K562 (cell line): ENCODE measurements around the gene CENPT. TPM values are rescaled to one million over a fixed set of nuclear protein-coding genes. Genes with fewer than 3 reads are reported as not detected.

Experiments
- C11orf30 ChIP-seq: fragments of 450-650 bp; IDR thresholded peaks from 2 replicates; pipeline ENCODE4 v1.6.1; 2016; ENCODE audit warnings: low read depth, mild to moderate bottlenecking
- CBX3 ChIP-seq, 2 experiments: IDR thresholded peaks; 1 replicate in 1 of 2; 2 replicates in 1 of 2; pipeline ENCODE4 v1.6.1; 2012; ENCODE audit warnings: inconsistent platforms in 2 of 2, low read length in 2 of 2, borderline replicate concordance in 1 of 2, control low read depth in 1 of 2
- CREB1 ChIP-seq, 2 experiments: sonication (generic) in 1 of 2; formaldehyde crosslinking in 1 of 2; IDR thresholded peaks; 2 replicates each; pipeline versions ENCODE4 v1.6.1 to v1.8.0; 2012 to 2022; ENCODE audit warnings: inconsistent platforms in 1 of 2, mild to moderate bottlenecking in 1 of 2, missing genetic modification reagents in 1 of 2, moderate library complexity in 1 of 2
- ERF ChIP-seq: fragments of 450-650 bp; formaldehyde crosslinking; IDR thresholded peaks from 2 replicates; pipeline ENCODE4 v1.4.0; 2020; ENCODE audit warnings: mild to moderate bottlenecking, mixed read lengths
- ETS2 ChIP-seq: IDR thresholded peaks from 2 replicates; pipeline ENCODE4 v1.6.1; 2016; ENCODE audit warnings: borderline replicate concordance, missing genetic modification characterization, mild to moderate bottlenecking, moderate library complexity, missing compliant biosample characterization; ENCODE audit not compliant: poor library complexity, severe bottlenecking
- FOXJ2 ChIP-seq: fragments of 200-800 bp; sonication (Bioruptor generic); IDR thresholded peaks from 2 replicates; pipeline ENCODE4 v1.6.1; 2016; ENCODE audit warnings: missing genetic modification characterization, missing compliant biosample characterization
- GTF2E2 ChIP-seq: fragments of 200-800 bp; sonication (Bioruptor generic); IDR thresholded peaks from 2 replicates; pipeline ENCODE4 v1.6.1; 2016; ENCODE audit warnings: missing genetic modification characterization, missing compliant biosample characterization
- HDGF ChIP-seq: fragments of 450-650 bp; IDR thresholded peaks from 2 replicates; pipeline ENCODE4 v1.6.1; 2016
- MBD1 ChIP-seq: fragments of 250-450 bp; sonication (Bioruptor Pico); IDR thresholded peaks from 2 replicates; pipeline ENCODE4 v1.8.0; 2022; ENCODE audit warnings: inconsistent platforms
- OTX1 ChIP-seq: fragments of 450-650 bp; formaldehyde crosslinking; IDR thresholded peaks from 2 replicates; pipeline ENCODE4 v1.4.0; 2022; ENCODE audit warnings: mild to moderate bottlenecking
- RBFOX2 ChIP-seq: fragments of 200-400 bp; formaldehyde crosslinking; IDR thresholded peaks from 2 replicates; pipeline ENCODE4 v1.6.1; 2017; ENCODE audit warnings: low read depth, mild to moderate bottlenecking, low read length, moderate library complexity
- RBM17 ChIP-seq: fragments of 200-400 bp; formaldehyde crosslinking; IDR thresholded peaks from 2 replicates; pipeline ENCODE4 v1.6.1; 2017; ENCODE audit warnings: low read depth, mild to moderate bottlenecking, low read length, borderline replicate concordance
- SRF ChIP-seq, 2 experiments: fragments of 250-450, 450-650 bp in 1 of 2; sonication (Bioruptor Pico) in 1 of 2; sonication (generic) in 1 of 2; formaldehyde crosslinking; IDR thresholded peaks; 2 replicates each; pipeline versions ENCODE4 v1.5.0 to v1.5.1; 2020 to 2022; ENCODE audit warnings: mild to moderate bottlenecking in 1 of 2, missing genetic modification reagents in 1 of 2
- STAT5A ChIP-seq: IDR thresholded peaks from 2 replicates; pipeline ENCODE4 v1.6.1; 2012; ENCODE audit warnings: low read length, inconsistent platforms, borderline replicate concordance
- TCF7 ChIP-seq: sonication (generic); IDR thresholded peaks from 2 replicates; pipeline ENCODE4 v1.6.1; 2016; ENCODE audit warnings: antibody characterized with exemption, borderline replicate concordance
- YBX1 ChIP-seq: fragments of 450-650 bp; IDR thresholded peaks from 2 replicates; pipeline ENCODE4 v1.7.1; 2016; ENCODE audit warnings: mild to moderate bottlenecking
- ZBTB8A ChIP-seq: fragments of 450-650 bp; IDR thresholded peaks from 2 replicates; pipeline ENCODE4 v1.6.1; 2018; ENCODE audit warnings: mild to moderate bottlenecking, moderate library complexity; ENCODE audit not compliant: partially characterized antibody
- ZKSCAN3 ChIP-seq: fragments of 250-450 bp; sonication (Bioruptor Pico); IDR thresholded peaks from 2 replicates; pipeline ENCODE4 v1.4.0; 2020
- ZNF121 ChIP-seq: sonication (generic); formaldehyde crosslinking; conservative IDR thresholded peaks from 2 replicates; pipeline ENCODE4 v1.8.0; 2022; ENCODE audit warnings: missing genetic modification reagents
- ZNF143 ChIP-seq: sonication (generic); formaldehyde crosslinking; IDR thresholded peaks from 2 replicates; pipeline ENCODE4 v1.9.0; 2022; ENCODE audit warnings: mild to moderate bottlenecking, missing genetic modification reagents
- ZNF324 ChIP-seq: fragments of 250-450 bp; sonication (Bioruptor Pico); IDR thresholded peaks from 2 replicates; pipeline ENCODE4 v1.4.0; 2020; ENCODE audit warnings: mild to moderate bottlenecking
- polyA plus RNA-seq, 8 experiments: library from polyadenylated mRNA; depleted of rRNA in 4 of 8; stranded (reverse) in 5 of 8; unstranded in 3 of 8; fragments of >200 nt; fragmentation: Nextera tagmentation in 2 of 8; fragmentation: Illumina TruSeq in 1 of 8; extraction: Ambion mirVana in 2 of 8; extraction: Trizol in 1 of 8; gene quantifications; 2 replicates each; pipeline versions ENCODE4 v1.2.1 to v1.2.3, GENCODE V29; 2011 to 2014; ENCODE audit warnings: inconsistent platforms in 1 of 8, missing spikeins in 1 of 8
- total RNA-seq, 7 experiments: library from RNA; depleted of rRNA in 6 of 7; stranded (reverse); fragments of >200 nt in 6 of 7; fragmentation: Illumina TruSeq in 2 of 7; extraction: Trizol in 2 of 7; gene quantifications; 2 replicates each; pipeline versions ENCODE4 v1.2.1 to v1.2.3, GENCODE V29; 2011 to 2021; ENCODE audit warnings: low replicate concordance in 1 of 7
- TF ChIP-seq, protein P1 (sequence below): fragments of 250-450 bp; sonication (Bioruptor Pico); IDR thresholded peaks from 2 replicates; pipeline ENCODE4 v1.5.0; 2021; ENCODE audit warnings: mild to moderate bottlenecking, moderate library complexity
- TF ChIP-seq, protein P2 (sequence below): sonication (generic); formaldehyde crosslinking; IDR thresholded peaks from 2 replicates; pipeline ENCODE4 v1.8.1; 2022; ENCODE audit warnings: missing genetic modification reagents

Gene CENPT
- total and polyA plus RNA-seq, 9 of the 15 experiments (the other 6 are each of a cell fraction or from before 2014, with no cell fraction given): 3.6 to 94.2 (median 44.1) TPM

GRCh38 chr16:67806428-67807147, 40.9 kb downstream of the CENPT start, which contains the start of the genes RANBP10 and TSNAXIP1 (continued):
- TF ChIP-seq MBD1 (CRISPR knock-in tag) (no peak), ZNF324 (CRISPR knock-in tag) (no peak), SRF (CRISPR knock-in tag; IDR thresholded peaks at IDR 0.05) (peak in 1 of 2 experiments; percentile 54; a peak in 1 of 4 replicates), CBX3 (IDR thresholded peaks at IDR 0.05; ENCODE audit: borderline replicate concordance in 1 of 2, low read length in 2 of 2) (no peak), YBX1 (no peak), CREB1 (IDR thresholded peaks at IDR 0.05) (no peak), CREB1 (CRISPR knock-in tag; IDR thresholded peaks at IDR 0.05) (peak; percentile 59), ZNF121 (CRISPR knock-in tag) (no peak), ZKSCAN3 (no peak), ZNF143 (CRISPR knock-in tag) (peak; percentile 98), ZBTB8A (no peak), TCF7 (0 out of 2 replicates have a peak, but pooled peaks have one; percentile 1), ERF (CRISPR knock-in tag) (no peak), C11orf30 (peak; percentile 70), OTX1 (CRISPR knock-in tag) (0 out of 2 replicates have a peak, but pooled peaks have one; percentile 54), HDGF (no peak), RBFOX2 (peak; percentile 92), FOXJ2 (tag) (peak; percentile 96), STAT5A (no peak), ETS2 (tag) (no peak), RBM17 (no peak), GTF2E2 (tag) (peak; percentile 57; the same call in 1 of the 2 replicates)
- TF ChIP-seq, protein P1, sequence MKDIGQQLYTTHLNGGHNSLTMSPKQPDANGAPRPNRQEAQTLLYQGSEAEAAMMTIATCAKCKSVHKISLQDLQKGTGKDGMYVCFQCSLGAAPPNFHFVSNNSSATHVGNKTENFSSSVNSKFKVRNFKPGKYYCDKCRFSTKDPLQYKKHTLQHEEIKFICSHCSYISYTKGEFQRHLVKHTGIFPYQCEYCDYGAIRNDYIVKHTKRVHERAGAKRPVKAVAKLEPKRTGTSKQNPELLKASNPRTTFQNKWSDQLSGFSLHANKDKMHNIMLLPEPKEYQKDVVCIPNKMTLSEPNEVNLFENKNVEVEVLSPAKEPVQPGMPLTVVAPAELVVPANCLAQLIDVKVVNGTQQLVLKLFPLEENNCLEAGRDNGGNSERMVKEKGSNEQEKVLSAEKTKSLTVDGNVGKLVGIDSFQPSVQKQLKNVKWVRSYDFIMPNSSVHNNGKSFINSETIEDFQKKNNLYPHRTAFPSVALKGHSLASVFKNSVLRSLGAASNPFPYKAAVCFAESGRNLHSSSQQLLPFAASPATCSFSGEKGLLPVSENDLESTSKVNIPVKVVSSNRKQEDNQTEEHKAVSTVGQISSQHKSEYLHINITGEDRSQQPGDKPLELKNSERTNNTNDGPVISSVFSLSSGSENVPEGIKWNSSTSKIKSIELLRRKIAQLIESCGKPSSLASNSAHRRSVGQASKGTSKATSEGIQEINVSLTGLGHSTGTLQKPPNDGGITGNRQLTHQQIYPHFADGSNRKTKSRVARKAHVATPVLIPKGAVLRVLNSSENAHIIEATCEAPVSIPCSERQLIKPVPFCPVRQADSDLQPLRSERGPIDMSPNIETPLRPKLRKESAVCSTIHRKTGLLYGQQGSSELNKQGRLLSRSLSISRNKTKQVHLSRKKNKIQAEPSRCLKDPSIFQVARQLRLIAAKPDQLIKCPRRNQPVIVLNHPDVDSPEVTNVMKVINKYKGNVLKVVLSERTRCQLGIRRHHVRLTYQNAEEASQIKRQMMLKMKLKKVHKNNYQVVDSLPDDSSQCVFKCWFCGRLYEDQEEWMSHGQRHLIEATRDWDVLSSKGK (CRISPR knock-in tag): no peak
- TF ChIP-seq, protein P2, sequence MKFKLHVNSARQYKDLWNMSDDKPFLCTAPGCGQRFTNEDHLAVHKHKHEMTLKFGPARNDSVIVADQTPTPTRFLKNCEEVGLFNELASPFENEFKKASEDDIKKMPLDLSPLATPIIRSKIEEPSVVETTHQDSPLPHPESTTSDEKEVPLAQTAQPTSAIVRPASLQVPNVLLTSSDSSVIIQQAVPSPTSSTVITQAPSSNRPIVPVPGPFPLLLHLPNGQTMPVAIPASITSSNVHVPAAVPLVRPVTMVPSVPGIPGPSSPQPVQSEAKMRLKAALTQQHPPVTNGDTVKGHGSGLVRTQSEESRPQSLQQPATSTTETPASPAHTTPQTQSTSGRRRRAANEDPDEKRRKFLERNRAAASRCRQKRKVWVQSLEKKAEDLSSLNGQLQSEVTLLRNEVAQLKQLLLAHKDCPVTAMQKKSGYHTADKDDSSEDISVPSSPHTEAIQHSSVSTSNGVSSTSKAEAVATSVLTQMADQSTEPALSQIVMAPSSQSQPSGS (CRISPR knock-in tag): no peak
